GM18508 (cell line): ENCODE data around the gene ELP4.
"Not testable (repeated sequence)": the region's sequence is repeated elsewhere in the genome, so short reads cannot be mapped to it uniquely, and the experiment has no call there.

ENCODE experiments used
- ATAC-seq: cut with Tn5 transposase; IDR thresholded peaks from one replicate; pipeline ENCODE4 v1.9.1; 2021; ENCODE audit warnings: moderate number of reproducible peaks; ENCODE audit not compliant: insufficient read depth, unreplicated experiment

ELP4 gene, protein sequence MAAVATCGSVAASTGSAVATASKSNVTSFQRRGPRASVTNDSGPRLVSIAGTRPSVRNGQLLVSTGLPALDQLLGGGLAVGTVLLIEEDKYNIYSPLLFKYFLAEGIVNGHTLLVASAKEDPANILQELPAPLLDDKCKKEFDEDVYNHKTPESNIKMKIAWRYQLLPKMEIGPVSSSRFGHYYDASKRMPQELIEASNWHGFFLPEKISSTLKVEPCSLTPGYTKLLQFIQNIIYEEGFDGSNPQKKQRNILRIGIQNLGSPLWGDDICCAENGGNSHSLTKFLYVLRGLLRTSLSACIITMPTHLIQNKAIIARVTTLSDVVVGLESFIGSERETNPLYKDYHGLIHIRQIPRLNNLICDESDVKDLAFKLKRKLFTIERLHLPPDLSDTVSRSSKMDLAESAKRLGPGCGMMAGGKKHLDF

DNA sequence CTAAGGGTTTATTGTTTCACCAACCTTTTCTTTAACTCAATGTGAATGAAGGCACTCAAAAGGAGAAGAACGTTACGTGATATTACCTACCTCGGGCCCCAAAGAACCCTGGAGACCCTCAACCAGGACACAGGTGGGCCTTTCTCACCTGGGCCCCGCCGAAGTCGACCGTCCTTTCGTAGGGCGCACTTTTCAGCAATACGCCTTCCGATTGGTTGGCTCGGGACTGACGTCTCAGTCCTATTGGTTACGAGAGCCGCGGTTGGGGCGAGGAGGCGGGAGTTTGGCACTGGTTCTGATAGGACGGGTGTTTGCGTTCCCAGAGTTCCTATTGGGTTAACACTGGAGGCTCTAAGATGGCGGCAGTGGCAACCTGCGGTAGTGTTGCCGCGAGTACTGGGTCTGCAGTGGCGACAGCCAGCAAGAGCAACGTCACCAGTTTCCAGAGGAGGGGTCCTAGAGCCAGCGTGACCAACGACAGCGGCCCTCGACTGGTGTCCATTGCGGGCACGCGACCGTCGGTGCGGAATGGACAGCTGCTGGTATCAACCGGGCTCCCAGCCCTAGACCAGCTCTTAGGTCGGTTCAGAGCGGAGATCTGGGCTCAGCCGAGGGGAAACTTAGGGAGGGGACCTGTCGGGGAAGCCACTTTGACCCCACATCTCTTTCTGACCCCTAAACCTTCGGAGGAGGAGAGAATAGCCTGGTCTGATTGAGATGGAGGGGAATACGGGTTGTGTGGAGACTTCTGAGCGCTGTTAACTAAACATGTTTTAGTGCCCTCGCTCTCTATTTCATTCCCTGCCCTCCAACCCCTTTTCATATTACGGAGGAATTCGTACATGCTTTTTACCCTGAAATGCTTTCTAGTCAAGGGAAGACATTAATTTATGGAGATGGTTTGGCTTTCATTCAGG is at the start of gene ELP4, which contains the start of gene IMMP1L:
TSS of gene ELP4 (plus strand) at position 339 of the 917 bp plus-strand sequence. CDS start at position 357, 18 bp downstream.
TSS of gene IMMP1L (minus strand) at position 194 of the 917 bp plus-strand sequence. CDS start 46,346 bp downstream, outside the sequence.
- ATAC-seq = peak; percentile 99

DNA sequence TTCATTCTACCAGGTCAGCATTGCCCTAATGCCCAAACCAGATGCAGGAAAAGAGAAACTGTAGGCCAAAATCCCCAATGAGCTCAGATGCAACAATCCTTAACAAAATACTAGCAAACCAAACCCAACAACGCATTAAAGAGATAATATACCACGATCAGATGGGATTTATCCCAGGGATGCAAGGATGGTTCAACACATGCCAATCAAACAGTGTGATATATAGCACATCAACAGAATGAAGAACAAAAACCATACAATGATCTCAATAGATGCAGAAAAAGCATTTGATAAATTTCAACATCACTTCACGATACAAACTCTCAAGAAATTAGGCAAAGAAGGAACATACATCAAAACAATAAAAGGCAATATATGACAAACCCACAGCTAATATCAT is 45.1 kb upstream of the ELP4 start:
- ATAC-seq = no peak

DNA sequence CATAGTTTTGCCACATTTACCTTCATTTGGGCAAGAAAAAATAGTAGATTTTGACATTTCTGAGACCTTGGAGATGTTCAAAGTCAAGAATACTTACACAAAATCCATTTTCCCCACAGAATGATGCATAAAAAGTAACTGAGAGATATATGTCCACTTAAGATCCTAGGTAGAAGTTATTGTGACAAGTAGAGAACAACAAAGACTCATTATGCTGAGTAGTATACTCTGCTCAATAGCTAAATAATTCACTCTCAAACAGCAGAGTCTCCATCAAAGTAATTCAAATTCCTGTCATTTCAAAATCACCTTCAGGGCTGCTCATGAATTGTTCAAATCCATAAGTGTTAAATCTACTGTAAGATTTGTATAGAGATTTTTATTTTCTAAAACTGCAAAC is 35.5 kb upstream of the ELP4 start:
- ATAC-seq = no peak

DNA sequence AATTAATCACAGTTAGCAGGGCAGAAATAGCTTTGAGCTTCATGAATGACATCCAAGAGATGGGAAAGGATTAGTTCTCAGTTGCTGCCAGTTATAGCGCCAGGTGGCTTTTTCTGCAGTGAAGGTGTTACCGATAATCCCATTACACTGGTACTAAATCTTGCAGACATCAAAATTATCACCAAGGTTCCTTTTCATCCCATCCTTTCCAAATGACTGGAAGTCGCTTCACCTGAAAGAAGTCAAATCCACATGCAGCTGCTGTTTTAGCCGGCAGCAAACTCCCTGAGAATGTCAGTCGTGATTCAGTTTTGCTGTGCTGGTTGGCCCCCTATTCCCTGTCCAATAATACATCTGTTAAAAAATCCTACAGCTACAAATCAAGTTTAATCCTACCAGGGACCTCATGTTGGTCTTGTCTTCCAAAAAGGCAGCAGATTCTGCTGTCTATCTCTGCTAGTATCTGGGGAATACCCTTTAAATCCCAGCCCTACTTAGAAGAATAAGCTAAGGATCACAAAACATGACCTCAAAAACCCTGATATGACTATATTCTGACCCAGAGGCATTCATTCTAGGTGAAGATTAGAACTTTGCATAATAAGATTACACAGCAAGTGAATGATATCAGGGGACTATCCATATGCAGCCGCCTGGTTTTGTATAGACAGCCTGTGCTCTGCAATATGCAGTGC is 31.9 kb upstream of the ELP4 start:
- ATAC-seq = no peak

DNA sequence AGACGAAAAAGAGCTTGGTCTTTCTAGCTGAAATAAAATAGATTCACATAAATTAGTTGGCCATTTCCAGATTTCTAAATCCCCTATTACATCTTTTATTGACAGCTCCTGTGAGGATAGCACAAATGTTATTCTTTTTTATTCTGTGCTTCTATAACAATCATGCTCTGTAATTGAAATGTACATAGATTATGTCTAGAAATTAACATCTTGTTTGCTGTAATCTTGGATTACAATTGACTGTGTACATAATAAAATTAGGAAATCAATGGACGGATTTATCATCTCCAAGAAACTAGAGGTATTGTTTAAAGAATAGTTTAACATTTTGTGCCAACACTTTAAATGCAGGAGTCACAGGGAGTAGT is 31.4 kb upstream of the ELP4 start:
- no peak for ATAC-seq

DNA sequence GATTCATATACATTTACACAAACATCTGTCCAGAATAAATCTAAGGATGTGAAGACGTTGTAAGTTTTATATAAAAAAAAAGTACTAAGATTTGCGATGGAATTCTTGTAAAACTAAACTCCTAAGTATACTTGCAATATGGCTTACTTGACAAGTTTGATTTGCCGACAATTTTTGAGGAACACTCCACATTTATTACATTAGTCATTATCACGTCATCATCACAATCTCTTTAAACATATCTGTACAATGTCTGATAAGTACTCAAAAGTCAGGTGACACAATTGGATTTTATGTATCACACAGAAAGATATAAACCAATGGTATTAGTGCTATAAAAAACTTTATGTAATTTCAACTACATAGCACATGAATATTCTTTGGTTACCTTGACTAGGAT is 30.5 kb upstream of the ELP4 start:
- ATAC-seq = no peak

DNA sequence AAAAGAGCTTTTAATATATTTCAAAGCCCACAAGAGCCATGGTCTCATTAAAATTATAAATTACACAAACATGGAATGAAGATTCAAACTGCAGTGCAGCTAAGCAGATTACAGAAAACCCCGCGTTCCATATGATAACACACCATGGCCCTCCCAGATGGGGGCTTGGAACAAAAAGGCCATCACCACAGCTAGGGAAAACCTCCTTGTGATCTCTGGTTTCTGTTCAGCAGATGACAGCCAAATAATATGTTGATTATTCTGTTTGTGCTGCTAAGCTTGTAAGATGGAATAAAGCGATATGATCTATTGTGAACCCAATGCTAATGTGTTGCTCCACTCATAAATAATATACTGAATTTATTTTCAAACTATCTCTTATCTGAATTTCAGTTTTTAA is 28.6 kb upstream of the ELP4 start:
- no peak for ATAC-seq

DNA sequence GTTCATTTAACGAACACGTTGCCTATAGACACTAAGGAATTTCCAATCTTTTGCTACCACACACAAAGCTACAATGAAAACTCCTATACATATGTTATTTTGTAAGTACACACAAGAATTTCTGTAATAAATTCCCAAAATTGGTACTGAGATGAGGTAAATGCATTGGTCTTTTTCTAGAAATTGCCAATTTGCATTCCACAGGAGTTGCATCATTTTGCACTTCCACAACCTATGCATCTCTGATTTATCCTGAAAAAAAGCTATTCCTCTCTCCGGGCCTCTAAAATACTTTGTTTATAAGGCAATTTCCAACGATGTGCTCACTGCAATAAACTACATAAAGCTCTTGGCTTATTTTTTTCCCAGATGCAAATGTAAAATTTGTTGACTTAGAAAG is 25.1 kb upstream of the ELP4 start:
- ATAC-seq = no peak

DNA sequence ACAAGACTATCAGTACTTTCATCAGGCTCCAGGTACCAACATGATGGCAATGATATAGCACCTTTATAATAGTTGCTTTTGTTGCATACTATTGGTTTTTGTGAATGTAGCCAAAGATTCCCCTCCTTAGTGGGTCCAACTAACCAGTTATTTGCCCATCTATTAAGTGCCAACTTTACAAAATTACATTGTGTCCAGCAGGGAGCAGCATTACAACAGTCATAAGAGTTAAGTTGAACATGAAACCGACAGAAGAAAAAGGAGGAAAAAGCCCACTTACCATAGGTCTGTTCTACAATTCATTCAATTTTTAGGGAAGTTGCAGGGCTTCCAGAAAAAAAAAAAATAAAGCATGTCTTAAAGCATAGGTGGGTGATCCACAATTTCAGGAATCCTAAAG is 21.7 kb upstream of the ELP4 start:
- ATAC-seq = no peak

DNA sequence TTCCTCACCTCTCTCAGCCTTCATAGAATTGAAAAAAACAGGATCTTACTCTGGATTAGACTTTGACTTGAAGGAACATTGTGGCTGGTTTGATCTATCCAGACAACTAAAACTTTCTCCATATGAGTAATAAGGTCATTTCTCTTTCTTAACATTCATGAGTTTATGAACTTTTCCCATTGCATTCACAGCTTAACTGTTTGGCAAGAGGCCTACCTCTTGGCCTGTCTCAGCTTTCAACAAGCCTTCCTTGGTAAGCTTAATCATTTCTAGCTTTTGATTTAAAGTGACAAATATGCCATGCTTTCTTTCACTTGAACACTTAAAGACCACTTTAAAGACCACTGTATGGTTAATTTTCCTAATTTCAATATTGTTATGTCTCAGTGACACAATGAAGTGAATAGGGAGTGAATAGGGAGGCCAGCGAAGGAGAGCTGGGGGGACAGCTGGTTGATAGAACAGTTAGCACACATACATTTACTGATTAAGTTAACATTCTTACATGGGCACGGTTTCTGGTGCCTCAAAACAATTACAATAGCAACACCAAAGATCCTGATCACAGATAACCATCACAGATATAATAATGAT is 17.1 kb upstream of the ELP4 start:
- no peak for ATAC-seq

DNA sequence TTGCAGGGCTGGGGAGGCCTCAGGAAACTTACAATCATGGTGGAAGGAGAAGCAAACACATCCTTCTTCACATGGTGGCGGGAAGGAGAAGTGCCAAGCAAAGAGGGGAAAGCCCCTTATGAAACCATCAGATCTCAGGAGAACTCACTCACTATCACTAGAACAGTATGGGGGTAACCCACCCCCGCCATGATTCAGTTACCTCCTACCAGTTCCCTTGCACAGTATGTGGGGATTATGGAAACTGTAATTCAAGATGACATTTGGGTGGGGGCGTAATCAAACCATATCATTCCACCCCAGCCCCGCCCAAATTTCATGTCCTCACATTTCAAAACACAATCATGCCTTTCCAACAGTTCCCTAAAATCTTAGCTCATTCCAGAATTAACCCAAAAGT is 16.3 kb upstream of the ELP4 start:
- ATAC-seq = no peak

DNA sequence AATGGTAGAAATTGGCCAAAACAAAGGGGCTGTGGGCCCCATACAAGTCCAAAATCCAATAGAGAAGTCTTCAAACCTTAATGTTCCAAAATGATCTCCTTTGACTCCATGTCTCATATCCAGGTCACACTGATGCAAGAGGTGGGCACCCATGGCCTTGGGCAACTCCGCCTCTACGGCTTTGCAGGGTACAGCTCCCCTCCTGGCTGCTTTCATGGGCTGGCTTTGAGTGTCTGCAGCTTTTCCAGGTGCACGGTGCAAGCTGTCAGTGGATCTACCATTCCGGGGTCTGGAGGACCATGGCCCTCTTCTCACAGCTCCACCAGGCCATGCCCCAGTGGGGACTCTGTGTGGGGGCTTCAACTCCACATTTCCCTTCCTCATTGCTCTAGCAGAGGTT is 15.8 kb upstream of the ELP4 start:
- ATAC-seq = not testable (repeated sequence)

DNA sequence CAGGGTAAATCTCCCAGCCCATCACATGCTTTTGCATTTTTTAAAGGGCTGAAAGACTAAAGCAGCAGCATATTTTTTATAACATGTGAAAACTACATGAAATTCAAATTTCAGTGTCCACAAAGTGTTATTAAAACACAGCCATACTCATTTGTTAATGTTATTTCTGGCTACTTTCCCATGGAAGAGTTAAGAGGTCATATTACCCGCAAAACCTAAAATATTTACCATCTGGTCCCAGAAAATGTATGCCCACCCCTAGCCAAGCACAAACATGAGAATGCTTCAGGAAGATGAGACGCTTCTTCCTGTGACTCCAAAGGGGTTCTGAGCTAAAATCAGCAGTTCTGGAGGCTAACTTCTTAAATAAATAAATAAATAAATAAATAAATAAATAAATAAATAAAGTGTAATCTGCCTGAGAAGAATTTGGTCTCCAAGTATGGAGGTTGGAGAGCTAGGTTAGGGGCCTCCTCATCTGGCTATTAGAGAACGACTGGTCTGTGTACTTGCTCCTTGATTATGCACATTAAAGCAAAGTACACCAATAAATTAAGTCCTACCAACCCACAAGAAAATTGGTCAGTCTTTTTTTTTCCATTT is 9.9 kb upstream of the ELP4 start:
- no peak for ATAC-seq

DNA sequence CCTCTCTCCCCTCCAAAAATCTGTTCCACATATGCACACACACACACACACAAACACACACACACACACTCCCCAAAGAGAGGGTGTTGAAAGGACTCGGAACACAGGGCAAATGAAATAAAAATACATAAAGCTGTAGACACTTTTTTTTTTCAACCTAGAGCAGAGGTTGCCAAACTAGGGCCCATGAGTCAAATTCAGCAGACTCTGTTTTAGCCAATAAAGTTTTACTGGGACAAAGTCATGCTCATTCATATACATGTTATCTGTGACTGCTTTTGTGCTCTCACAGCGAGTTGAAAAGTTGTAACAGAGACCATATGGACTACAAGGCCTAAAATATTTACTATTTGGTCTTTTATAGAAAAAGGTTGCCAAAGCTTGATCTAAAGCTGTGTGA is 9.0 kb upstream of the ELP4 start:
- no peak for ATAC-seq

DNA sequence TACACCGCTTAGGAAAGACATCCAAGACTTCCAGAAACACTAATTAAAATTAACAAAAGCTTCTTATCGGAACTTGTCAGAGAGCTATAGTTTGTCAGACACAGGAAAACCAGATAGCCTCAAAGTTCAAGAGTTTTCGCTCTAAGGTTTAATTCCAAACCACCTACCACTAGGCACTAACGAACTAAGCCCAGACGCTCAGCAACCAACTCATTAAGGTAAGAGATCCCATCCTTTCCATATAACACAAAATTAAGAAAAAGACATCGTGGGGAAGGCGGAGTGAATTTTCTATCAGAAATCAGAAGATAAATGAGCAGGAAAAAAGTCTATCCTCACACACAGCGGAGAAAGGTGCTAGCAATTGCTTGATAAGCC is 527 bp upstream of the ELP4 start:
- ATAC-seq = peak; percentile 1

DNA sequence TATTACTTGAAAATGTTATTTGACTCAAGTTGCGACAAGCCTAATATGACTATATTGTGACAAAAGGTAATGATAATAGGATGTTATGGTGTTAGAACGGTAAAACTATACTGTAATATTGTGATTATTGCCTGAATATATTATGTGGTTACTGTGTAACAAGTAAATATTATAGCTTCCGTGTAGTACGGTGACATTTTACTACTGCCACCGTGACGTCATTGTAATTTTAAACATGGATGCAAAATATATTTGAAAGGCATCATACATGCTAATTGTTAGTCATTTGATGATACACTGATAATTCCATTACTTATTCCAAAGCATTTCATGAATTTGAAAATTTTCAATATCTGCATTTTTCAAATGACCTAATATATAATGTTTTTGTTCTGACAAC is 2.5 kb downstream of the ELP4 start:
- no peak for ATAC-seq

DNA sequence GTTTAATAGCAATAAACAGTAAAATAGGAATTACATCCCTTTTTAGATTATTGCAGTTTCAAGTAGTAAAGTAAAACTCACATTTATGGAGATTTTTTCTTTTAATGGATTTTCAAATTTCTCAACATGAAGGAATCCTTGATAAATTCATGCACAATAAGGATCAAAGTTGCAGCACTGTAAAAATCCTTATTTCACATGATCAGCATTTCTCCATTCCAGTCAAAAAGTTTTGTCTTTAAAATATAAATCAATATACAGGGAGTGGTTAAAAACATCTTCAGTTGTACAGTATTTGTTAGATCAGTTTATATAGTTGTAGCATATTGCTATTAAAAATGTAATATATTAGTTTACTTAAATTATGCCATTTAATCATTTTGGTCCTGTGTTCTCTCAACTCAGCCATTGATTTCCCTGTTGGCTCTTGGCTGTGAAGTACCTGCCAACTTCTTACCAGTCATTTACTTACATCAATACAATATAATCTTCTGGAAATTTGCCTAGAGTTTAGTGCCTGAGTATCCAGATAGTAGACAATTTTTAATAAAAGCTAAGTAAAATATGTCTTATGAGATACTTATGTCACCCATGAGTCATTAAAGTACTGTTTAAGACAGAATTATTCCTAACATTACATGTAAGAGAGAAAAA is 12.1 kb downstream of the ELP4 start:
- no peak for ATAC-seq

DNA sequence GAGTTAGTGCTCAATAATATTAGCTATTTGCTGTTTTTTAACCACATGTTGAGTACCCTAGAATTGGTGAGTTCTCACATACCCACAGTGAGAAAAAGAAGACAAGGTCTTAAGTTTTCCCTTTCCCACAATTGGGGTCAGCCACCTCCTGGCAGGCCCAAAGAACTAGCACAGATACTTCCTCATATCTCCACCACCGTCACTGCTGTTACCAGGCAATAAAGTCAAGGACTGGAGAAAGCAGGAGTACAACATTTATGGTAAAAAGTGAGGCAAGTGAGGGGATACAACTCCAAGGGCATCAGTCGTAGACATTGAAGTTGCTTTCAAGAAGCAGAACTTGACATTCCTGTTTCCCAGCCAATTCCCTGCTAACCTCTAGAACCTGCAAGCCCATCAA is 19.6 kb downstream of the ELP4 start:
- no peak for ATAC-seq

DNA sequence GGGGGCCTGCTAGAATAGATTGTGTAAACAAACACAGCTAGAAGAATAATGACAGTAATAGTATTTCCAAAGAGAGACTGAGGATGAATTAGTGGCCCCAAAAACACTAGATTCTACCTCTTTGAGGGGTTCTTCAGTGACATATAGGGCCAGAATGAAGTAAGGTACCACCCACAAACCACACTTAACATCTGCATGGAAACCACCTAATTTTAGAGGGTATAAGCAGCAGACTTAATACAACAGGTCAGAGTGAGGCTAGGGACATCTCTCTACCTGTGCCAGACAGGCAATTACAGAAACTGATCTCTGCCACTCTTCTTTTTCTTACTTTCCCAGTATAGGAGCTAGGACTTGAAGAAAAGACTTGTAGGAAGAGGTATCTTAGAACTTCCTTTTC is 20.1 kb downstream of the ELP4 start:
- peak; percentile 88 for ATAC-seq

DNA sequence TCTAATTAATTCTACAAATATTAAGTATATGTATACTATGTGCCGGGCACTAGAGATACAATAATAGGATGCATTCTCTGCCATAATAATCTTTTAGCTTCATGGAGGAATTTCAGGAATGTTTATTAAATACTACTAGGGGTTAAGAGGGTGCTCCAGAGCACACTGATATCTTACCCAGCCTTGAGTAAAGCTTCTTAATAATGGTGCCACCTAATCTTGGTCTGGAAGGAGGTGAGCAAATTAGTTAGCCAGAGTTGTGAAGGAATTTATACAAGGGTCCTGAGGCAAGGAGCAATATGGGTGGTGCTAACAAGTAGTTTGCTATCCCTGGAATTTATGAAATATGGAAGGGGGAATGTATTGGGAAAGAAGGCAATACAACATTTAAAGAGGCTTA is 21.7 kb downstream of the ELP4 start:
- ATAC-seq = no peak
